GM23248 (cell line): ENCODE results near the gene ANGPTL4.

Experiments
- EZH2 ChIP-seq: fragments of 200-600 bp; sonication (generic); IDR thresholded peaks from 2 replicates; pipeline ENCODE4 v1.6.1; 2018; ENCODE audit warnings: antibody characterized with exemption, mild to moderate bottlenecking; ENCODE audit not compliant: insufficient read depth, poor library complexity, severe bottlenecking
- EZH2phosphoT487 ChIP-seq: fragments of 200-600 bp; sonication (generic); IDR thresholded peaks from 2 replicates; pipeline ENCODE4 v1.6.1; 2018; ENCODE audit warnings: antibody characterized with exemption, moderate library complexity, mild to moderate bottlenecking, low read depth; ENCODE audit not compliant: insufficient read depth

- TF ChIP-seq EZH2 (no peak), EZH2phosphoT487 (no peak)
These were observed 26.1 kb downstream of the ANGPTL4 start, which contains the start of gene RAB11B for GRCh38 chr19:8389891-8390616.
